Keratinocyte (primary cell): ENCODE measurements around the gene HOXB5. TPM values are rescaled to one million over a fixed set of nuclear protein-coding genes. Genes with fewer than 3 reads are reported as not detected.

ENCODE experiments used
- DNase-seq: peaks from one replicate; pipeline ENCODE4 v3.0.0-alpha.2; 2011; ENCODE audit warnings: low read depth, missing footprints, low spot score
- FAIRE-seq: peaks from 2 replicates; lab custom pipeline; 2011; peaks lifted over from hg19 to GRCh38; lab: Jason Lieb, UNC
- H2AFZ ChIP-seq: 2 replicates; pipeline ENCODE4 v1.6.0; 2012; ENCODE audit warnings: low read length, control low read depth, inconsistent platforms; ENCODE audit not compliant: control insufficient read depth
- H3K27ac ChIP-seq: 2 replicates; pipeline ENCODE4 v1.5.1; 2011; ENCODE audit warnings: low read length; ENCODE audit not compliant: control insufficient read depth, insufficient read depth
- H3K27me3 ChIP-seq: 3 replicates; pipeline ENCODE4 v1.6.0; 2011; ENCODE audit warnings: low read length; ENCODE audit not compliant: control insufficient read depth, insufficient read depth; ENCODE audit errors: extremely low read depth
- H3K36me3 ChIP-seq, 2 experiments: 2 replicates in 1 of 2; 3 replicates in 1 of 2; pipeline ENCODE4 v1.5.1; 2011; ENCODE audit warnings: low read length in 2 of 2, mild to moderate bottlenecking in 1 of 2; ENCODE audit not compliant: control insufficient read depth in 2 of 2, insufficient read depth in 2 of 2; ENCODE audit errors: extremely low read depth in 1 of 2
- H3K4me1 ChIP-seq: 3 replicates; pipeline ENCODE4 v1.5.1; 2011; ENCODE audit warnings: low read length; ENCODE audit not compliant: control insufficient read depth, insufficient read depth; ENCODE audit errors: extremely low read depth
- H3K4me2 ChIP-seq: 3 replicates; pipeline ENCODE4 v1.6.0; 2011; ENCODE audit warnings: low read depth, low read length; ENCODE audit not compliant: control insufficient read depth, insufficient read depth; ENCODE audit errors: extremely low read depth
- H3K4me3 ChIP-seq, 3 experiments: fragments of 200-600 bp in 1 of 3; sonication (generic) in 1 of 3; 2 replicates in 2 of 3; 3 replicates in 1 of 3; pipeline ENCODE4 v1.5.1; 2011 to 2016; ENCODE audit warnings: low read length in 3 of 3, mild to moderate bottlenecking in 3 of 3, control low read depth in 2 of 3, inconsistent platforms in 1 of 3, low read depth in 1 of 3, mixed read lengths in 1 of 3, mixed run types in 1 of 3, moderate library complexity in 1 of 3; ENCODE audit not compliant: control insufficient read depth in 2 of 3, insufficient read depth in 2 of 3; ENCODE audit errors: extremely low read depth in 1 of 3
- H3K79me2 ChIP-seq: 2 replicates; pipeline ENCODE4 v1.6.0; 2012; ENCODE audit warnings: low read length; ENCODE audit not compliant: control insufficient read depth, insufficient read depth
- H3K9ac ChIP-seq: 3 replicates; pipeline ENCODE4 v1.6.0; 2011; ENCODE audit warnings: low read length; ENCODE audit not compliant: control insufficient read depth, insufficient read depth; ENCODE audit errors: extremely low read depth
- H3K9me1 ChIP-seq: 3 replicates; pipeline ENCODE4 v1.6.0; 2011; ENCODE audit warnings: low read length; ENCODE audit not compliant: control insufficient read depth, insufficient read depth; ENCODE audit errors: extremely low read depth
- H3K9me3 ChIP-seq: 2 replicates; pipeline ENCODE4 v1.5.1; 2012; ENCODE audit warnings: low read depth, low read length; ENCODE audit not compliant: control insufficient read depth
- H4K20me1 ChIP-seq: 3 replicates; pipeline ENCODE4 v1.6.0; 2011; ENCODE audit warnings: low read length; ENCODE audit not compliant: control insufficient read depth, insufficient read depth; ENCODE audit errors: extremely low read depth
- EZH2 ChIP-seq: IDR thresholded peaks from one replicate; pipeline ENCODE4 v1.6.1; 2012; ENCODE audit warnings: inconsistent platforms, mild to moderate bottlenecking, low read length, moderate library complexity
- dilution Hi-C: fragments of 300-500 bp; cut with MboI; formaldehyde crosslinking; loops from one replicate; pipeline ENCODE4 v1.7.0; 2020; ENCODE audit warnings: low sequenced_read_pairs; ENCODE audit not compliant: extremely low pct_ligation_motif_present
- polyA plus RNA-seq, 5 experiments: library from polyadenylated mRNA; depleted of rRNA in 3 of 5; stranded (reverse) in 3 of 5; stranded (forward) in 1 of 5; unstranded in 1 of 5; fragments of >200 nt; gene quantifications; 1 replicate in 1 of 5; 2 replicates in 3 of 5; 3 replicates in 1 of 5; pipeline versions ENCODE4 v1.2.1 to v1.2.3, GENCODE V29; 2011 to 2012; ENCODE audit warnings: missing spikeins in 2 of 5, low read depth in 1 of 5, low replicate concordance in 1 of 5
- TF ChIP-seq, protein P1 (sequence below), 3 experiments: IDR thresholded peaks in 1 of 3; conservative IDR thresholded peaks in 1 of 3; optimal IDR thresholded peaks in 1 of 3; 2 replicates in 2 of 3; 3 replicates in 1 of 3; pipeline versions ENCODE3 to v1.5.1; 2011; ENCODE audit warnings: low read length in 3 of 3, mild to moderate bottlenecking in 3 of 3, moderate library complexity in 2 of 3, control low read depth in 1 of 3, inconsistent platforms in 1 of 3; ENCODE audit not compliant: insufficient read depth in 2 of 3; ENCODE audit errors: extremely low read depth in 1 of 3

Gene HOXB5
- polyA plus RNA-seq, 1 donor (not counting 4 experiments of a cell fraction or from before 2014, with no cell fraction given) = not detected

DNA sequence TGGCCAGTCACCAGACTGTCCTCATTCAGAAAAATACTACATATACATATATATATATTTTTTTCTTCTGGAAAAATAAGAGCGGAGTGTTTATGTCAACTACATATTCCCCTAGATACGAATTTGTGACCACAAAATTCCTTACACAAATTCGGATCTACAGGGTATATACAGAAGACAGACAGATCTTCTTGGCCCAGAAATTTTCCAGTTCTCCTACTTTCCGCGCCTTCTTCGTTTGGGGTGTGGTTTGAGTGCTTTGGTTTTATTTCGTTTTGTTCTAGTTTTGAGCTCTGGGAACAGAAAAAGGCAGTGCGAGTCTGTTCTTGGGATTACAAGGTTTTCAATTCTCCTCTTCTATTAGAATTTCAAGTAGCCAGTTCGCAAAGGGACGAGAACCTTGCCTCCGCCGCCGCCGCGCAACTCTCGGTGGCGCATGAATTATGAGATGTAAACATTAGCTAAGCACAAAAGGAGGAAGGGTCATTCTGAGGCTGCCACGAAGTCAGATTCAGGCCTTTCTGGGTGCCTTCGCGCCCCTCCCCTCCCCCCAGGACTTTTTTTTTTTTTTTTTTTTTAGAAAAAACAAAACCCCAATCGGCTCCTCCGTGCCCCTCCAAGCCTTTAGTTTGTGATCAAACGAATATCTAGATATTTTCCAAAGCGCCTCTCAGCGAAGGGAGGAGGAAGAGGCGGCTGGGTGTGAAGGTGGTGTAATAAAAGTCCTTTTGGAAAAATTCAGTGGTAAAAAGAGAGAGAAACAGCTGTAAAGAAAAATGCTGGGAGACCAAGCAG is 13.6 kb downstream of the HOXB5 start:
- no peak overlapping the region for H2AFZ ChIP-seq
- TF ChIP-seq EZH2 = no peak
- TF ChIP-seq, protein P1, sequence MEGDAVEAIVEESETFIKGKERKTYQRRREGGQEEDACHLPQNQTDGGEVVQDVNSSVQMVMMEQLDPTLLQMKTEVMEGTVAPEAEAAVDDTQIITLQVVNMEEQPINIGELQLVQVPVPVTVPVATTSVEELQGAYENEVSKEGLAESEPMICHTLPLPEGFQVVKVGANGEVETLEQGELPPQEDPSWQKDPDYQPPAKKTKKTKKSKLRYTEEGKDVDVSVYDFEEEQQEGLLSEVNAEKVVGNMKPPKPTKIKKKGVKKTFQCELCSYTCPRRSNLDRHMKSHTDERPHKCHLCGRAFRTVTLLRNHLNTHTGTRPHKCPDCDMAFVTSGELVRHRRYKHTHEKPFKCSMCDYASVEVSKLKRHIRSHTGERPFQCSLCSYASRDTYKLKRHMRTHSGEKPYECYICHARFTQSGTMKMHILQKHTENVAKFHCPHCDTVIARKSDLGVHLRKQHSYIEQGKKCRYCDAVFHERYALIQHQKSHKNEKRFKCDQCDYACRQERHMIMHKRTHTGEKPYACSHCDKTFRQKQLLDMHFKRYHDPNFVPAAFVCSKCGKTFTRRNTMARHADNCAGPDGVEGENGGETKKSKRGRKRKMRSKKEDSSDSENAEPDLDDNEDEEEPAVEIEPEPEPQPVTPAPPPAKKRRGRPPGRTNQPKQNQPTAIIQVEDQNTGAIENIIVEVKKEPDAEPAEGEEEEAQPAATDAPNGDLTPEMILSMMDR (optimal IDR thresholded peaks at IDR 0.05 in 1 of 3, IDR thresholded peaks at IDR 0.05 in 1 of 3, conservative IDR thresholded peaks at IDR 0.05 in 1 of 3; ENCODE audit: extremely low read depth in 1 of 3, insufficient read depth in 2 of 3, low read length in 3 of 3) = no peak
- peaks cover 0 to 2% of the 10 kb centered on the region in 2 experiments for H3K36me3 ChIP-seq
- H4K20me1 ChIP-seq = no peaks in the 10 kb centered on the region
- no peaks in the 10 kb centered on the region for H3K9me3 ChIP-seq
- H3K79me2 ChIP-seq = no peaks in the 10 kb centered on the region
- H3K9me1 ChIP-seq = no peaks in the 10 kb centered on the region
- FAIRE-seq (no peak), DNase-seq (no peak)
- H3K4me2 ChIP-seq = no peak overlapping the region
- H3K27me3 ChIP-seq = peaks cover 71% of the 10 kb centered on the region
- dilution Hi-C loops = no loop called here
- H3K4me1 ChIP-seq = peaks cover 16% of the 10 kb centered on the region
- H3K9ac ChIP-seq = no peak overlapping the region
- no peak overlapping the region for H3K27ac ChIP-seq
- H3K4me3 ChIP-seq = no peak overlapping the region

DNA sequence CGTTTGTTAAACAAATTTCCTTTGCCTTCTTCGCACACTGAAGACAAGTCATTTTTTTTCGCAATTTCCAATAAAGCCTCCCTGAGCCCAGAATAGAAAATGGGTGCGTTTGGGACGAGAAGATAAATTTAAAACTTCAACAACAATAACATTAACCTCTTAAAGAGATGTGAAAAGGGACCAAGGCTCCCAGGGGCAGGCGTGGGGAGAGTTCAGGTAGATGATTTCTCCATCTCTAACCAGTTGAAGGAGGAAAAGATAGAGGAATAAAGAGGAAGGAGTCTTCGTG is 14.2 kb downstream of the HOXB5 start:
- H3K9me1 ChIP-seq = no peaks in the 10 kb centered on the region
- H3K4me3 ChIP-seq = no peak overlapping the region
- FAIRE-seq (no peak), DNase-seq (no peak)
- H3K4me2 ChIP-seq = peak overlapping the region; percentile 71
- dilution Hi-C loops = no loop called here
- H3K36me3 ChIP-seq = peaks cover 0 to 2% of the 10 kb centered on the region in 2 experiments
- H2AFZ ChIP-seq = no peak overlapping the region
- H3K9ac ChIP-seq = no peak overlapping the region
- no peaks in the 10 kb centered on the region for H4K20me1 ChIP-seq
- no peaks in the 10 kb centered on the region for H3K79me2 ChIP-seq
- H3K4me1 ChIP-seq = peaks cover 14% of the 10 kb centered on the region
- TF ChIP-seq, protein P1 (optimal IDR thresholded peaks at IDR 0.05 in 1 of 3, IDR thresholded peaks at IDR 0.05 in 1 of 3, conservative IDR thresholded peaks at IDR 0.05 in 1 of 3; ENCODE audit: extremely low read depth in 1 of 3, insufficient read depth in 2 of 3, low read length in 3 of 3) = no peak
- no peak for TF ChIP-seq EZH2
- H3K9me3 ChIP-seq = no peaks in the 10 kb centered on the region
- H3K27me3 ChIP-seq = peaks cover 76% of the 10 kb centered on the region
- H3K27ac ChIP-seq = no peak overlapping the region
